Uterus (tissue), 4 donors: Measurements from ENCODE around the gene COA8. TPM values are rescaled to one million over a fixed set of nuclear protein-coding genes. Genes with fewer than 3 reads are reported as not detected.

Source experiments
- DNase-seq, 2 donors: peaks; one replicate each; pipeline ENCODE4 v3.0.0-alpha.2; 2019 to 2020
- H3K27ac ChIP-seq, 2 donors: fragments of 200-600 bp; sonication (generic); 1 replicate in 1 of 2; 2 replicates in 1 of 2; pipeline ENCODE4 v1.5.1; 2016 to 2018
- H3K27me3 ChIP-seq, 2 donors: fragments of 200-600 bp; sonication (generic); one replicate each; pipeline ENCODE4 v1.5.1; 2018 to 2019; ENCODE audit warnings: control low read depth in 1 of 2
- H3K36me3 ChIP-seq, 2 donors: fragments of 200-600 bp; sonication (generic); one replicate each; pipeline ENCODE4 v1.5.1; 2019; ENCODE audit warnings: control low read depth in 1 of 2
- H3K4me1 ChIP-seq, 2 donors: fragments of 200-600 bp; sonication (generic); one replicate each; pipeline ENCODE4 v1.5.1; 2018 to 2019; ENCODE audit warnings: control low read depth in 1 of 2
- H3K4me3 ChIP-seq, 2 donors: fragments of 200-600 bp; sonication (generic); 1 replicate in 1 of 2; 2 replicates in 1 of 2; pipeline ENCODE4 v1.5.1; 2018 to 2019; ENCODE audit warnings: mild to moderate bottlenecking in 1 of 2
- H3K9me3 ChIP-seq, 2 donors: fragments of 200-600 bp; sonication (generic); one replicate each; pipeline ENCODE4 v1.5.1; 2019; ENCODE audit warnings: control low read depth in 1 of 2
- POLR2A ChIP-seq, 2 donors: fragments of 450-650 bp; IDR thresholded peaks; one replicate each; pipeline ENCODE4 v1.6.1; 2016; ENCODE audit warnings: antibody characterized with exemption in 2 of 2, mild to moderate bottlenecking in 1 of 2, moderate library complexity in 1 of 2
- intact Hi-C: fragments of 100-400 bp; cut with DNase I; formaldehyde crosslinking; loops from one replicate; pipeline ENCODE4 v1.15.1; 2023; ENCODE audit warnings: low total_unique reads
- total RNA-seq, 4 donors: library from RNA; depleted of rRNA in 3 of 4; stranded (reverse); fragments of >200 nt in 3 of 4; gene quantifications; one replicate each; pipeline versions ENCODE4 v1.1.0 to v1.2.4, GENCODE V29; 2014 to 2023
- TF ChIP-seq, protein P1 (sequence below), 4 experiments: fragments of 200-600 bp in 2 of 4; fragments of 450-650 bp in 2 of 4; sonication (generic) in 2 of 4; IDR thresholded peaks; one replicate each; pipeline ENCODE4 v1.5.1; 2016 to 2019; ENCODE audit warnings: antibody characterized with exemption in 4 of 4, mild to moderate bottlenecking in 2 of 4, moderate library complexity in 1 of 4
- donor health status: DM: yes; HTN: yes; CAD: no.

COA8 gene
- total RNA-seq, 4 donors from 2014 or later = 26.9 to 51.5 (median 31.6) TPM; not detected in 1

DNA sequence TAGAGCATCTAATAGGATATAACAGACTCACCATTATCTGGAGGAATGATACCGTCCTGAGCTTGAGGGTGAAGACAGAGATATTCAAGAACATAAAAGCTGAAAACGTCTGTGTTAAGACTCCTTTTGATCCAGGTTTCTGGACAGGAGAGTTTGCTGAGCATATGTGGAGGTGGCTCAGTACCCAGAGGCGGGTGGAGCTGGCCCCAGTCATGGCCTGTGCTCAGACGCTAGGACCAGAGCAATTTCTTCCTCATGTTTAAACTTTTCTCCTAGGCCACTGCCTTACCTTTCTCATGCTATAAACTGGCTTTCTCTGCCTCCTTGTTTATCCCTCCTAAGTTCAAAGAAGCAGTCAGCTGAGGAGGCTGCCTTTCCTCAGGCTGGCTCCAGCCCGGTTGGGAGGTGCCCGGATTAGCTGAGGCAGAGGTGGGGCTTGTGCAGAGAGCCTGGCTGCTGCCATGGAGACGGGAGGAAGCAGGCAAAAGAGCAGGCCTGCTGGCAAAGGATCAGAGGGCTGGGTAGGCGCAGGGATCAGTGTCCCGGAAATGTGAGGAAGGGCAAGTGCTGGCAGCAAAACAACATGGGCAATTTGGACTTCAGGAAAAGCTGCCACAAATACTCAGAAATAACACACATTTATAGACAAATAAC is 13.7 kb downstream of the COA8 start:
- H3K27me3 ChIP-seq = no peaks in the 10 kb centered on the region
- peak overlapping the region; percentile 77 to 92 for H3K27ac ChIP-seq
- intact Hi-C loops = no loop called here
- peaks cover 0 to 5% of the 10 kb centered on the region in 2 donors for H3K4me1 ChIP-seq
- no peaks in the 10 kb centered on the region for H3K36me3 ChIP-seq
- DNase-seq = peak; percentile 84 to 92
- H3K9me3 ChIP-seq = no peaks in the 10 kb centered on the region
- no peak overlapping the region for H3K4me3 ChIP-seq
- peak; percentile 13 to 24 for TF ChIP-seq POLR2A (IDR thresholded peaks at IDR 0.05)
- TF ChIP-seq, protein P1, sequence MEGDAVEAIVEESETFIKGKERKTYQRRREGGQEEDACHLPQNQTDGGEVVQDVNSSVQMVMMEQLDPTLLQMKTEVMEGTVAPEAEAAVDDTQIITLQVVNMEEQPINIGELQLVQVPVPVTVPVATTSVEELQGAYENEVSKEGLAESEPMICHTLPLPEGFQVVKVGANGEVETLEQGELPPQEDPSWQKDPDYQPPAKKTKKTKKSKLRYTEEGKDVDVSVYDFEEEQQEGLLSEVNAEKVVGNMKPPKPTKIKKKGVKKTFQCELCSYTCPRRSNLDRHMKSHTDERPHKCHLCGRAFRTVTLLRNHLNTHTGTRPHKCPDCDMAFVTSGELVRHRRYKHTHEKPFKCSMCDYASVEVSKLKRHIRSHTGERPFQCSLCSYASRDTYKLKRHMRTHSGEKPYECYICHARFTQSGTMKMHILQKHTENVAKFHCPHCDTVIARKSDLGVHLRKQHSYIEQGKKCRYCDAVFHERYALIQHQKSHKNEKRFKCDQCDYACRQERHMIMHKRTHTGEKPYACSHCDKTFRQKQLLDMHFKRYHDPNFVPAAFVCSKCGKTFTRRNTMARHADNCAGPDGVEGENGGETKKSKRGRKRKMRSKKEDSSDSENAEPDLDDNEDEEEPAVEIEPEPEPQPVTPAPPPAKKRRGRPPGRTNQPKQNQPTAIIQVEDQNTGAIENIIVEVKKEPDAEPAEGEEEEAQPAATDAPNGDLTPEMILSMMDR (IDR thresholded peaks at IDR 0.05) = no peak

DNA sequence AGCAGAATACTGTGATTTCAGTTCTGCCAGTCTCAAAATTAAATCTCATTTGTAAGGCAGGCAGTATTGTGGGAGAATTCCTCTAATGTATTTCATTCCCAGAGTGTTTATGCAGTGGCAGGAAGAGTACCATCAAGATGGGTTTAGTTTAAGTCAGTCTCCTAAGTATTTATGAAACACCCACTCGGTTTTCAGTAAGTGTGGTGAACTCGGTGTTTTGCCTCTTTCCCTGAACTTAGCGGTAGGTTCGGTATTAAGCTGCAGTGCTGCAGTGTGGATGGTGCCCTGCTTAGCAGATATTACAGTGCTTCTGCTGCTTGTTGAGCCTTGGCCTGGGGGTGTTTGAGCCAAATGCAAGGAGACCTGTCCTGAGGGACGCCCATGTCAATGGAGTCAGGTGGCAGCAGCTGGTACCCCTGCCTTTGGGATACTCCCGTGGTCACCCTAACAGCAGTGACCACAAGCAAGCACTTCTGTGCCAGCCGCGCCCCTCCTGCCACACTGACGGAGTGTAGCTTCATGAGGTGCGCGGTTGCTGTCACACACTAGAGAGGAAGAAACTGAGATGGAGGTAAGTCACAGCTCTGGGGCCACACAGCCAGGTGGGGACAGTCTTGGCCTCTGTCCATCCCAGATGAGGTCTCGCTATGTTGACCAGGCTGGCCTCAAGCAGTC is 15.8 kb downstream of the COA8 start:
- Histone ChIP-seq H3K4me3 (no peak overlapping the region), H3K9me3 (no peaks in the 10 kb centered on the region), H3K27me3 (no peaks in the 10 kb centered on the region), H3K36me3 (no peaks in the 10 kb centered on the region), H3K27ac (no peak overlapping the region), H3K4me1 (peaks cover 0 to 5% of the 10 kb centered on the region in 2 donors)
- DNase-seq = no peak
- TF ChIP-seq POLR2A (IDR thresholded peaks at IDR 0.05) = no peak
- TF ChIP-seq, protein P1 (IDR thresholded peaks at IDR 0.05) = no peak
- intact Hi-C loops = no loop called here

DNA sequence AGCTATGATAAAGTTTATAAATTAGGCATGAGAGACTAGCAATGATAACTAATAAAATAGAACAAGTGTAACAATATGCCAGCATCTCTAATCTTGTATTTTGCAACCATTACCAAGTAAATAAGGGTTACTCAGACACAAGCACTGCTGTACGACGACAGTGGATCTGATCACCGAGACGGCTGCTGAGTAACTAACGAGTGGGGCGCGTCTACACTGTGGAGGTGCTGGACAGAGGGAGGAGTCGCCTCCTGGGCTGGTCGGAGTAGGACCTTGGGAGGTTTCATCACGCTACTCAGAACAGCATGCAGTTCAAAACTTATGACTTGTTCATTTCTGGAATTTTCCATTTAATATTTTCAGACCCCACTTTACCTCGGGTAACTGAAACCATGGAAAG is 18.4 kb downstream of the COA8 start:
- TF ChIP-seq, protein P1 (IDR thresholded peaks at IDR 0.05) = no peak
- TF ChIP-seq POLR2A (IDR thresholded peaks at IDR 0.05) = no peak
- no peak overlapping the region for H3K4me3 ChIP-seq
- no peak for DNase-seq
- intact Hi-C loops = no loop called here
- H3K27me3 ChIP-seq = no peaks in the 10 kb centered on the region
- no peaks in the 10 kb centered on the region for H3K36me3 ChIP-seq
- peaks cover 0 to 2% of the 10 kb centered on the region in 2 donors for H3K4me1 ChIP-seq
- no peaks in the 10 kb centered on the region for H3K9me3 ChIP-seq
- H3K27ac ChIP-seq = no peak overlapping the region

DNA sequence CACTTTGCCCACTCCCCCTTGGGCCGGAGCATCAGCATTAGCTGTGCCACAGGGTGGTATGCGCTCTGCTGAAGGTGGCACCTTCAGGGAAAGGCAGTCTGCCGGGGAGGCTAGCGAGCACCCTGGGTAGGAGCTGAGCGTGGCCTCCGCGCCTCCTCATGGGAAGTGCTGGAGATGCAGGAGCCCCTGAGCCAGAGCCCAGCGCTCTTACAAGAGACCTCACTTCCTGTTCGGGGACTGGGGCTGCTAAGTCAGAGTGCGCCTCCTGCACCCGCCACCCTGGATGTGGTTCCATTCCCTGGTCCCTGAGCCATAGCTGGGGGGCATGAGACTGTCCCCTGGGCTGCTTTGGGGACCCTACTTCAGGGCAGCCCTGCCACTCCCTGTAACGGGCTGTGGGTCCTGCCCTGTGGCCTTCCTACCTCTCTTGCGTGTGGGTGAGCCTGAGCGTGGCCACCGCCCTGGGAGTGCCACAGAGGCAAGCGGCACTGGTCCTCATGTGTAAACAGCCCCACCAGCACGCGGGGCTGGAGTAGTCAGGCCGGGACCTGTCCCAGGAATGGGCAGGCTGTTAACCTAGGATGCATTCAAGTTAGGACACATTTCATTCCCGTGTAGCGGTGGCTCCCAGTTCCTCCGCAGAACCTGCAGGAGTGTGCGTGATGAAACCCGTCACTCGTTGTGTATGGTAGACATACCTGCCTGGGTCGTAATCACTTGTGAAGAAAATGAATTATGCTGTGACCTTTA is 19.4 kb downstream of the COA8 start:
- no peak overlapping the region for H3K4me3 ChIP-seq
- H3K9me3 ChIP-seq = no peaks in the 10 kb centered on the region
- no peaks in the 10 kb centered on the region for H3K27me3 ChIP-seq
- TF ChIP-seq POLR2A (IDR thresholded peaks at IDR 0.05) = no peak
- TF ChIP-seq, protein P1 (IDR thresholded peaks at IDR 0.05) = no peak
- H3K36me3 ChIP-seq = no peaks in the 10 kb centered on the region
- H3K27ac ChIP-seq = no peak overlapping the region
- no peaks in the 10 kb centered on the region for H3K4me1 ChIP-seq
- DNase-seq = no peak
- intact Hi-C loops = no loop called here
